G401.6 (cell line): ENCODE measurements around the gene FGF4.

Experiments used
- FAIRE-seq: peaks from 2 replicates; lab custom pipeline; 2012; peaks lifted over from hg19 to GRCh38; lab: Jason Lieb, UNC

FGF4 gene, protein sequence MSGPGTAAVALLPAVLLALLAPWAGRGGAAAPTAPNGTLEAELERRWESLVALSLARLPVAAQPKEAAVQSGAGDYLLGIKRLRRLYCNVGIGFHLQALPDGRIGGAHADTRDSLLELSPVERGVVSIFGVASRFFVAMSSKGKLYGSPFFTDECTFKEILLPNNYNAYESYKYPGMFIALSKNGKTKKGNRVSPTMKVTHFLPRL

DNA sequence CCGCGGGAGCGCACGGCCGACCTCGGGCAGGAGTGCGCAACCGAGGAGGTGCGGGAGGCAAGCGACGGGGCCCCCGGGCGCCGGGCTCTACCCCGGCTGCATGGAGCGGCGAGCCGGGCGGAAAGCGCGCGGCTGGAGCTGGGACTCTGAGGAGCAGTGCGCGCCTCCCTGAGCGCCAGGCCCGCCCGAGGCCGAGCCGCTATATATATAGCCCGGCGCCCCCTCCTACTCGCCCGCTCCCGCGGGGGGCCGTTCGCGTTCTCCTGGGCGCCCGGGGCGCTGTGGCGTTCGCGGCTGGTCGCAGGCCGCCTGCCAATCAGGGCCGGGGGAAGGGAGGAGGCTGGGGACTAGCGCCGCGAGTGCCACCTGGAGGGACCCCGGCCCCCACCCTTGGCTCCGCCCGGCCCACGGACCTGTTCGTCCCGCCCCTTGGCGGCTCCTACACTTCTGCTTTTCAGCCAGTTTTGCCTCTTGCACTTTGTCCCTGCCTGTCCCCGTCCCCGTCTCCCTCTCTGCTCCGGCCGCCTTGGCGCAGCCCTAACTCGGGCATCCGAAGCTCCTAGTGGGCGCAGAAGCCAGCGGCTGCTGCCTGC, at the start of gene FGF4:
FGF4 (minus strand) TSS at position 179 of the 593 bp plus-strand sequence. CDS start 257 bp downstream, outside the sequence.
- FAIRE-seq: no peak

DNA sequence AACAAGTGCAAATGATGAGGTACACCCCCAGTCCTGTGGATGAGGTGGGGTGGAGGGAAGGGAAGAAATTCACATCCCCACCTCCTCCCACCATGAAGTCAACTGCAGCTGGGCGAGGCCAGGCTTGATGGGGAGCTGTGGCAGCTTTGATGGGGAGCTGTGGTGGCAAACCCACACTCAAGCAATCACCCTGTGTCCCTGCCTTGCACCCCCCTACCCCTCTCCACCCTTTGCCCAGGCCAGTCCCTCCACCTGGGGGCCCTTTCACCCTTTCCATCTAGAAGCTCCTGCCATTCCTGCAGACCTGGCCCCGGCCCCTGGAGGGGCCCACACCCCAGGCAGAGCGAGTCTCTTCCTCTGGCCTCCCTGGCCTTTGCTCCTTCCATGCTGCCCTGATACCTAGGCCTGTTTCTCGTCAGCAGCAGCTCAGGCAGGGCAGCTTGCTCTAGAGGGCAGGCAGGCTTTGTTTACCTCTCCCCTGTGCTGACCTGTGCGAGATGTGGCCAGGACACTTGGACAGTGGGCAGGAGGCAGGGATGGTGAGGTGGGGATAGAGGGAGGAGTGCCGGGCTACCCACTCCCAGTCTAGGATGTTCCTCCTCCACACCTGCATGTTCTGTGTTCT, 48.6 kb upstream of the FGF4 start:
- no peak for FAIRE-seq

DNA sequence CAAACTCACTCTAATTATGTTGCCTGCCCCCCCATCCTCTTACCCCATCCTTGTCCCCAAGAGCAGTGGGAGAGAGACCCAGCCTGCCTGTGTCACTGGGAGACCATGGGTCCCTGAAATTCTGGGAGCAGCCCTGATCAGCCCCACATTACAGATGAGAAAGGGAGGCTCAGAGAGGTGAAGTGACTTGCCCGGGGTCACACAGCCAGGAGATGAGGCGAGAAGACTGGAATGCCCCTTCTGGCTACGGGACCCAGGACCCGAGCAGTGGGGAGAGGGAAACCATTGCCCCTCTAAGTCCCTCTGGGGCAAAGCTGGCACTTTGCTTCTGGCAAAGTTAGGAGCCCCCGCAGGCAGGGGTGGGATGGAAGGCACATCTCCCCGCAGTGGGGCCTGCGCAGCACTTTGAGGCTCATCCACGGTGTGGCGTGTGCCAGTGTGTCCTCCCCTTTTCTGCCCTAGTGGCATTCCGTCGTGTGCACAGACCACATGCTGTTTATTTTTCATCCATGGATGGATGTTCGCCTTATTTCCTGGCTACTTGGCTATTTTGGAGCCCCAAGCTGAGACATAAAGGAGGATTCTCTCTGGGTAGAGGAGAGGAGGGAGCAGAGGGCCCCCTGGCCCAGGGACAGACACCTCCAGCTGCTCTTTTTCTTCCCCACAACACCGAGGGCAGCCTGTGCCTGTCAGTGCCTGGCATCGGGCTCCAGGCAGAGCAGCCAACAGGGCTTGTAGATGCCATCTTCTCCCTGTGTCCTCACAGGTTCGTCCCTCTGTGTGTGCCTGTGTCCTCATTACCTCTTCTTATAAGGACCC, 47.7 kb upstream of the FGF4 start:
- FAIRE-seq: no peak

DNA sequence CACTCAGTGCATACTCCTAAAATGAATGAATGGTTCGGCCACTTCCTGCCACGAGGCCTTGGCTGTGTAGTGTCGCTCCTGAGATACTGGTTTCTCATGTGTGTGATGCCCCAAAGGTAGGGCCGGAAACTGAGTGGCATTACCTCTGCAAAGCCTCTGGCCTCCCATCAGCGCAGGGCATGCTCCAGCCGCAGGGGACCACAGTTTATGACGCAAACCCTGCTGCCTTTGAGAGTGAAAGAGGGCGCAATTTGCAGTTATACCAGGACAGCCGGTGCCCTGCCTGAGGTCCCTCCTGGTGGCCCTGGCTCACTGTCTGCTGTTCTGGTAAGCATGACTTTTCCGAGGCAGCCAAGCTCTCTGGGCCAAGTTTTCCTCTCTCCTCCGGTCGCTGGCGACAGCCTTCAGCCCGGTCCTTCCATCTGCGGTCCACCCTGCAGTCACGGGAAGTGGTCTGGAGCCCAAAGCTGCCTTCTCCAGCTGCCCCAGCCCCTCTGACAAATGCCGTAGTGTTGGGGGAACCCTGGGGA, 46.4 kb upstream of the FGF4 start:
- FAIRE-seq: no peak

DNA sequence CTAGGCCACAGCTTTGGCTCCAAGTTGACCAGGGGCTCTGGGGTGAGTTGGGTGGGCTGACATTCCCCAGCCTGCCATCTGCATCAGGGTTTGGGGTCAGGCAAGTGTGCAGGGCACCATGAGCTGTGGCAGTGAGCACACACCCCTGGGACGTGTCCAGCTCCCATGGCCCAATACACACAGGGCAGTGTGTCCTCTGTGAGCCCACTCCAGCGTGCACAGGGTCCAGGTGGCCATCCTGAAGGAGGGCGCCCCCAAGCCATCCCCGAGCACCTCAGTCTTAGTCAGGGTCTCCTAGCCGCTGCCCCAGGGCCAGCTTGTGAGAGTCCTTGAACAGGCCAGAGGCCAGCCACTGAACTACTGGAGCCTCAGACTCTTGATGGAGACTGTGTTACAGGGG, 45.3 kb upstream of the FGF4 start:
- no peak for FAIRE-seq

DNA sequence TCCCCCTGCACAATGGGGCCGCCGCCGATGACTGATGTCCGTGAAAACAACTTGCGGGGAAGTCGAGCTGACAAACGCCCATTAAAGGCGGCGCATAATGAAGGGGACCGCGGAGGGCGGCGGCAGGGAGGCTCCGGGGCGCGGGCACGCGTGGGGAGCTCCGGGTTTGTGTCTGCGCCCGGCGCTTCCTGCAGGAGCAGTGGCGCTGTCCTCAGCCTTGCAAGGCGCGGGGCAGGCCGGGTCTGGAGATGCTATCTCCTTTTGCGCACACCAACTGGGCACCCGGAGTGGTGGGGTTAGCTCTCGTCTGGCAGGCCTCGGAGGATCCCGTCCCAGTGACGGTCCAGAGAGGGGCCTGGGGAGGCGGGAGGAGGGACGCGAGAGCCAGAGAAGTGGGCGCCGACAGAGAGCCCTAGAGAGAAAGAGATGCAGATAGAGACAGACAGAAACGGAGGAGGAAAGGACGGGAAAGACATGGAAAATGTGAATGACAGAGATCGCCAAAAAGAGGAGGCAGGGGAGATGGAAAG, 44.5 kb upstream of the FGF4 start:
- FAIRE-seq: no peak

DNA sequence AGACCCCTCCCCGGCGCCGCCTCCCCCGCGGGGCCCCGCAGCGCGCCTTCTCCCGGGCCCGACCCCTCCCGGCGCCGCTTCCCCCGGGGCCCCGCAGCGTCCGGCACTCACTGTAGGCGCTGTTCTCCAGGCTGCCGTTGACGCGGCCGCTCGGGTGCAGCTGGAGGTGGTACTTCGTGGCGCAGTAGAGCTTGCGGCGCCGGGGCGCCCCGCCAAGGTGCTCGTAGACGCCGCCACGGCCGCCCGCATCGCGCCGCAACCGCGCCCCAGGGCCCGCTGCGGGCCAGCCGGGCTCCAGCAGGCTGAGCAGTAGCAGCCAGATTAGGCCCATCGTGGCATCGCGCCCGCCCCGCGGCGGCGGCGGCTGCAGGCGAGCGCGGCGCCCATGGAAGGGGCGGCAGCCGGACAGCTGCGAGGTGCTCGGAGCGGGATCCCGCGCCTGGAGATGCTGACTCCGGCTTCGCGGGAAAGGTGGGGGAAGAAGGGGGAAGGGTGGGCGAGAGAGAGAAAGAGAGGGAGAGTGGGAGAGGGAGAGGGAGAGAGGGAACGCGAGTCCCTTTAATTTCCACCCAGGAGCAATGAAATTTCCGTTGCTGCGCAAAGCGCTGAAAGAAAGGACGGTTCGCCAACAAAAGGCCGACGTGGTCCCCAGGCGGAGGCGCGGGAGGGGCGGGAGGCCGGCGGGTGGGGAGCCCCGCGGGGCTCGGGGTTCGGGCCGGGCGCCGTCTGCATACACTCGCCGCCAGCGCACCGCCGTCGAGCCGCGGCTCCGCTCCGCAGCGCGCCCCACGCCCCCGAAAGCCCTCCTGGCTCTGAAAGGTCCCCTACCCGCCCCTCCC, 43.7 kb upstream of the FGF4 start, which contains the start of gene FGF3:
FGF3 (minus strand) TSS at position 814 of the 839 bp plus-strand sequence; CDS start at position 331, 483 bp downstream.
- FAIRE-seq: no peak

DNA sequence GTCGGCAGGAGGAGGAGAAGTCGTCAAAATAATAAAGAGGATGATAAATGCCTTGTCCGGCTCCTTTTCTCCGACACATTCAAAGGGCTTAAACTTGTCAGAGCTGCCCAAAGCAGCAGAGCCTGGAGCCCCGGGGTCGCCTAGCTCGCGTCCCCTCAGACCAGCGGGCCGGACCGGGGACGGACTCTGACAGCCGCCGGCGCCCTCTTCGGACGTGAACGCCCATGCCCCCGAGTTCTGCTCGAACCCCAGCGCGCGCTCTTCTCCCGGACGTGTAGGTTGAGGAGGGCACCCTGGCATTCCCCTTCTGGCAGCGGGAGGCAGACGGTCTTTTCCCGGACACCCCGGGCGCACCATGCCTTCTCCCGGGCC, 43.1 kb upstream of the FGF4 start:
- no peak for FAIRE-seq

DNA sequence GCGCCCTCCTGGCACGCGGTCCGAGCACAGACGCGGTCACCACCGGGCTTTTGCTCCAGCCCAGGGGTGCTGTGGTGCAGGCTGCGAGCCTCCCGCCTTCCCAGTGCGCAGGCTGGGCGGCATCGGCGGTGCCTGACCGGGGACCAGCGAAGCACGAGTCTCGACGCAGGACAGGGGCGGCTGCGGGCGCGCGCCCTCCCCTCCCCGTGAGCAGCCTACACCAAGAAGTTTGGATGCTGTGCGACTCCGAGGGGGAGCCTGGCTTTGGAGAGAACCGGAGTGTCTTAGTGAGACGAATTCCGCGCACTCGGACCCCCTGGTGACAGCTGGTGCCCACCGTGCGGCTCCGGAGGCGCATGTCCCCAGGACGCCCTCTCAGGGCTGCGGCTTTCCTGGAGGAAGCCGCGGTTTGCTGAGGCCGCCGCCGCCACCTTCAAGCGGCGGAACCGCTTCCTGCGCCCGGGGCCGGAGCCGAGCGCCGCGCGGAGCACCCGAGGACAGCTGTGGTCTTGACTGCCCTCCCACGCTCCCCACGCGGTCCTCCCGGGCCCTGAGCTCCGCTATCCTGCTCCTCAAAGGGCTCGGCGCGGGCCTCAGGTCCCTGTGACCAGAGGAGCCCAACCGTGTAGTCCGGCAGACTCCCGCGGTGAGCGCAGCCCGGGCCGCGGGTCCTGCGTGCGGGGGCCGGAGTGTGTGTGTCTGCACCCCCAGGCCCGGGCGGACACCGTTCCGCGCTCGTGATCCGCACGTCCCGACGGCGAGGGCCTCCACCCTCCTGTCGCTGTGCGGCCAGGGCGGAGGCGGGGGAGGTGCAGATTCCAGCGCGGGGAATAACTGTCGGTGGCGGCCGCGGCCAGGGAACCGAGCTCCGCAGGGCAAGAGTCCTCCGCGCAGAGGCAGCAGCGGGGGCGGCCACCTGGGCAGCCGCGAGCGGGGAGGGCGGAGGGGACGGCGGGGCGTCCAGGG, 42.4 kb upstream of the FGF4 start:
- FAIRE-seq: no peak

DNA sequence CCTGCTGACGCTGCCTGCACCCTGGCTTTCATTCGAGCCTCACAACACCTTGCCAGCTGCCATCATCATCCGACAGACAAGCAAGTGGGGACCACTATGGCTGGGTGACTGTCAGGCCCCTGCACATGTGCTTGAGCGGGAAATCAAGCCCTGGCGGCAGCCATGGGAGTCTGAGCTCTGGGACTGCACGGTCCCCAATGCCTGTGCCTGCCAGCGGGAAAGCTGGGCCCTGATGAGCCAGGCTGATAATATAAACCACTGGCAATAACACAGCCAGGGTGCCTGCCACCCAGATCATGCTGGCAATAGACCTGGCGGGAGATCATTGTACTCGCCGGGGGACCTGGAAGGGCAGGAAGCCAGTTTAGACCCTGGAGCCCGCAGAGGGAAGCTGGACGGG, 41.5 kb upstream of the FGF4 start:
- FAIRE-seq: no peak

DNA sequence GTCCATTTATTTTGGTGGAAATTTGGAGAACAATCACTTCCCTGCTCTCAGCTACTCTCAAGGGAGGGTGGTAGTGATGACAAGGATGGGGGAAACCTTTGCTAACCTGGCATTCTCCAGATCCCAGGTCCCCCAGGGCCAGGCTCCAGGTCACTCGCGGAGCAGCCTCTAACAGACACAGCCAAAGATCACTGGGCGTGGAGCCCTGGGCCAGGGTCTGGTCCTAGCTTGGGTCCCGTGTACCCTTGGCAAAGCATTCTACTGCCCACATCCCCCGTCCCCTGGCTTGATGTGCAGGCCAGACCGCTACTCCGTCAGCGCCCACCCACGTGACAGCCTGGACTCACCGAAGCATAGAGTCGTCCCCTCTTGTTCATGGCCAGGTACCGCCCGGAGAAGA, 40.8 kb upstream of the FGF4 start:
- FAIRE-seq: no peak

DNA sequence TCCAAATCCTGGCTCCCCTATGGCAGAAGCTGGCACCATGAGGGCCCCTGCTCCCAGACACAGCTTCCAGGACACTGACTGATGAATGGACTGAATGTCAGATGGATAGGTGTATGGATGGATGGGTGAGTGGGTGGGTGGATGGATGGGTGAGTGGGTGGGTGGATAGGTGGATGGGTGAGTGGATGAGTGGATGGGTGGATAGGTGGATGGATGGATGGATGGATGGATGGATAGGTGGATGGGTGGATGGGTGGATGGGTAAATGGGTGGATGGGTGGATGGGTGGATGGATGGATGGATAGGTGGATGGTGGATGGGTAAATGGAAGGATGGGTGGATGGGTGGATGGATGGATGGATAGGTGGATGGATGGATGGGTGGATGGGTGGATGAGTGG, 39.8 kb upstream of the FGF4 start:
- no peak for FAIRE-seq

DNA sequence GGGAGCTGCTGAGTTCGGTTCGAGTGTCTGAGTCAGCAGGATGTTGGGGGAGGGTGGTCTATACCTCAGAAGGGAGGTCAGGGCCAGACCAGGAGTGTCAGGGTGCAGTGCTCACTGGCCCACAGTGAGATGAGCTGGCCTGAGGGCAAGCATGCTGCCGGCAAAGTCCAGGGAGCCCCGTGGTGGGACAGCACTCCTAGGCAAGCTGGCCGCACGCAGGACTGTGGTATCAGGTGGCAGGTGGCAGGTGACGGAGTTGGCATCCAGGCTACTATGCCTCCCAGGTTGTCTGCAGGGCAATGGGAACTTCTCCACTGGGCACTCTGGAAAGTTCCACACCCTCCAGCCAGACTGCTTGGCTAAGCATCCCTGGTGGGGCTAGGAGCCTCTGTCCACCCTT, 39.3 kb upstream of the FGF4 start:
- FAIRE-seq: no peak

DNA sequence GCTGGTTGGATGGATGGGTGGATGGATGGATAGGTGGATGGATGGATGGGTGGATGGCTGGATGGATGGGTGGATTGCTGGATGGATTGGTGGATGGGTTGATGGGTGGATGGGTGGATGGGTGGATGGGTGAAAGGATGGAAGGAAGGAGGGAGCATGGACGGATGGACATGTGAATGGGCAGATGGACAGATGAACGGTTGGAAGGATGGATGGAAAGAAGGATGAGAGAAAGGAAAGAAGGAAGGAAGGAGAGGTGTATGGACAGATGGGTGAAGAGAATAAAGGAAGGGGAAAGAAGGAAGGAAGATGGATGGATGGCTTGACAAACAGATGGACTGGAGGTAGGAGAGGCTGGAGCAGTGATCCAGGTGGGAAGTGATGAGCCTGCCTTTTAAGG, 38.7 kb upstream of the FGF4 start:
- no peak for FAIRE-seq

DNA sequence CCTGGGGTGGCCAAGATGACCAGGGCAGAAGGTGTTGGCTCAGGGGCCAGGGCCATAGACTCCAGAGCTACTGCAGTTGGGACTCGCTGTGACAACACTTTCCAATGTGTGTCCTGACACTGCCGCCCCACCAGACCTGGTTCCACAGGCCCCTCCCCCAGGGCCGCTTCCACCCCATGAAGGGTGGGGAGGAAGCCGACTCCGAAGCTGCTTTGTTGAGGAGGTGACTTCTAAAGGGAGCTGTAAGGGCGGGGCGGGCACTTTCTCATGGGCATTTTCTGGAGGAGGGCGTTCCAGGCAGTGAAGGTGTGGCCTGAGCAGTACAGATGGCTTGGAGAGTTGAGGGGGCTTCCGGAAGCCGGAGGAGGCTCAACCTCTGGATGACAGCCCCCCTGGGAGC, 37.8 kb upstream of the FGF4 start:
- no peak for FAIRE-seq

DNA sequence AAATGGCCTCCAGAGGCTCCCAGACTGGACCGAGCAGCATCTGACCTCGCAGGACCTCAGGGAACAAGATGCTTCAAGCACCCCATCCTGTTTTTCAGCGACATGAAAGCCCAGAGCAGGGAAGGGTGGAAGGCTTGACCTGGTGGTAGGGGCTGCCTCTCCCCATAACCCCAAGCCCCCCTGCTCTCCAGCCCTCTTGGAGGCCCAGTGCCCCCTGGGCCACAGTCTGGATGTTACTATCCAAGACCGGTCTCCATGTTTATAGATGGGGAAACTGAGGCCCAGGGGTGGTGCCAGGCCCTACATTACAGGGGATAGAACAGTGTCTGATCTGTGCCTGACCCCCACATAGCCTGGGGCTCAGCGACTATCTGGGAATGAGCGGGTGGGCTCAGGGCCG, 37.1 kb upstream of the FGF4 start:
- no peak for FAIRE-seq

DNA sequence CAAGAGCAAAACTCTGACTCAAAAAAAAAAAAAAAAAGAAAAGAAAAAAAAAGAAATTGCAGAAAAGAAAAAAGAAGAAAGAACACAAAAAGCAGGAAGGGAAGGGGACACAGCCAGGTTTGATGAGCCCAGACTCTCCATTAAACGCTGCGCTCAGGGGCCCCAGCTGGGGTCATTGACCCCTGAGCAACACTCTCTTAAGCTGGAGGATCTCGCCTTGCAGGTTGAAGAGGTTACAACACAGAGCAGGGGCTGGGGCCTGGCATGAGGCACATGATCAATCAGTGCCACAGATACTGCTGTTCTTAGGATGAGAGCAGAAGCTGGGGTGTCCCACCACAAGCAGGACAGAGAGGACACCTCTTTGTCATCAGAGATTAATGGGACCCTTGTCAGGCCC, 36.3 kb upstream of the FGF4 start:
- FAIRE-seq: no peak

DNA sequence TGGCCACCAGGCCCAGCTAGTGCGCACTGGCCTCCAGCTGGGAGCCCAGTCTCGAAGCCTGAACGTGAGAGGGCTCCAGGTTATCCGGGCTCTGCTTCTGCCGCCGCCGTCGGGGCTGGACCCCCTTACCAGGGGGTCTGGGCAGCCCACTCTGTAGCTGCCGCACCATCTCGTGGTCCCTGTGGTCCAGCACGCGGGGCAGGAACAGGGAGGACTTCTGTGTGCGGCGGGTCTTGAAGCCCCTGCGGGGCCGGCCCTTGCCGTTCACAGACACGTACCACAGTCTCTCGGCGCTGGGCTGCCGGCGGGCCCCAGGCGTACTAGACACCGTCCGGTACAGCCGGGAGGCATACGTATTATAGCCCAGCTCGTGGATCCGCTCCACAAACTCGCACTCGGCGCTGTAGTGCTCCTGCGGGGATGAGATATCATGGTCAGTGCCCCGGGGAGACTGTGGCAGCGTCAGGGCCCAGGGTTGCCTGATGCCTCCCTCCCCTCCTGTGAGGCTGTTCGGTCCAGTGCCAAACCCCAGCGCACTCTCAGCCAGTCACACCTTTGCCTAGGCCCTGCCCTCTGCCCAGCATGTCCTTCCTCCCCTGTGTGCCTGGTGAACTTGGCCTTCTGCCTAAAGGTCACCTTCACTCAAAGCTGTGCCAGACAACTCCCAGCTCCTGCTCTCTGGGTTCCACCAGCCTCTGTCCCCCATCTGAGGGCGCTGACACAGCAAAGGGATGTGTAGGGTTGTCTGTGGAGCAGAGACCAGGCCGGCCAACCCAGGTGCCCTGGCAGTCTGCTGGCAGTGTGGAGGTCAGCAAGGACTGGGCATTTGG, 35.4 kb upstream of the FGF4 start:
- FAIRE-seq: no peak

DNA sequence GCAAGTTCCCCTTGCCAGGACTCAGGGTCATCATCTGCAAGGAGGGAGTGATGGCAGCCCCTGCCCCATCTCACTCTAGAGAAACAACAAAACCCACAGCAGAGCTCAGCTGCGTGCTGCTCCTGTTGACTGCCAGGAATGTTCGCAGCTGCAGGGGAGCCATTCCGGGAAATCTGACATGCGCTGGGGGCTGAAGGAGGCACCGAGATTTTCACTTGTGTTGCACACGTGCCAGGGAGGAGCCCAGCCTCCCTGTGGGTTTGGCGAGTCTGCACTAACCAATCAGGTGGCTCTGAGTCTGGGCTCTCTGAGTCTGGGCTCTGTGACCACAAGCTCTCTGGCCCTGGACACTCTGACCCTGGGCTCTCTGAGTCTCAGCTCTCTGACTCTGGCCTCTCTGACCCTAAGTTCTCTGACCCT, 33.5 kb upstream of the FGF4 start:
- FAIRE-seq: no peak
